ENCODE data around the gene FRMD3.
"Not testable (repeated sequence)": the region's sequence is repeated elsewhere in the genome, so short reads cannot be mapped to it uniquely, and the experiment has no call there.

GRCh38 chr9:83517980-83518379 lies 20.2 kb downstream of the FRMD3 start:
- TF ChIP-seq CTCF (IDR thresholded peaks at IDR 0.05); REST (IDR thresholded peaks at IDR 0.05; ENCODE audit: insufficient read depth in 1 of 2, low read depth in 2 of 2, low read length in 1 of 2); SIN3A (IDR thresholded peaks at IDR 0.05; ENCODE audit: borderline replicate concordance, insufficient read depth, low read depth, low read length); TCF7L2 (IDR thresholded peaks at IDR 0.05; ENCODE audit: low read depth, low read length); POLR2AphosphoS5 (IDR thresholded peaks at IDR 0.05; ENCODE audit: low read depth, low read length): not testable (repeated sequence)

Data from Panc1 (cell line).